ENCODE results near the gene SECISBP2L. TPM values are rescaled to one million over a fixed set of nuclear protein-coding genes. Genes with fewer than 3 reads are reported as not detected.

The SECISBP2L gene
- total and polyA plus RNA-seq, 9 of the 15 experiments (the other 6 are each of a cell fraction or from before 2014, with no cell fraction given) = 0.55 to 14.1 (median 10.4) TPM

GRCh38 chr15:49046220-49047102, at the start of gene SECISBP2L (continued):
- TF ChIP-seq, protein P1, sequence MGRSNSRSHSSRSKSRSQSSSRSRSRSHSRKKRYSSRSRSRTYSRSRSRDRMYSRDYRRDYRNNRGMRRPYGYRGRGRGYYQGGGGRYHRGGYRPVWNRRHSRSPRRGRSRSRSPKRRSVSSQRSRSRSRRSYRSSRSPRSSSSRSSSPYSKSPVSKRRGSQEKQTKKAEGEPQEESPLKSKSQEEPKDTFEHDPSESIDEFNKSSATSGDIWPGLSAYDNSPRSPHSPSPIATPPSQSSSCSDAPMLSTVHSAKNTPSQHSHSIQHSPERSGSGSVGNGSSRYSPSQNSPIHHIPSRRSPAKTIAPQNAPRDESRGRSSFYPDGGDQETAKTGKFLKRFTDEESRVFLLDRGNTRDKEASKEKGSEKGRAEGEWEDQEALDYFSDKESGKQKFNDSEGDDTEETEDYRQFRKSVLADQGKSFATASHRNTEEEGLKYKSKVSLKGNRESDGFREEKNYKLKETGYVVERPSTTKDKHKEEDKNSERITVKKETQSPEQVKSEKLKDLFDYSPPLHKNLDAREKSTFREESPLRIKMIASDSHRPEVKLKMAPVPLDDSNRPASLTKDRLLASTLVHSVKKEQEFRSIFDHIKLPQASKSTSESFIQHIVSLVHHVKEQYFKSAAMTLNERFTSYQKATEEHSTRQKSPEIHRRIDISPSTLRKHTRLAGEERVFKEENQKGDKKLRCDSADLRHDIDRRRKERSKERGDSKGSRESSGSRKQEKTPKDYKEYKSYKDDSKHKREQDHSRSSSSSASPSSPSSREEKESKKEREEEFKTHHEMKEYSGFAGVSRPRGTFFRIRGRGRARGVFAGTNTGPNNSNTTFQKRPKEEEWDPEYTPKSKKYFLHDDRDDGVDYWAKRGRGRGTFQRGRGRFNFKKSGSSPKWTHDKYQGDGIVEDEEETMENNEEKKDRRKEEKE (IDR thresholded peaks at IDR 0.05; ENCODE audit: borderline replicate concordance in 1 of 2, control insufficient read depth in 1 of 2, low read depth in 2 of 2, low read length in 1 of 2) = no peak
- TF ChIP-seq STAT5A (IDR thresholded peaks at IDR 0.05; ENCODE audit: borderline replicate concordance, low read length) = no peak; the same call in 1 of the 2 replicates
- peak; percentile 68 for TF ChIP-seq GABPA (tag; conservative IDR thresholded peaks at IDR 0.05; ENCODE audit: low read depth)
- no peak for TF ChIP-seq BRCA1 (IDR thresholded peaks at IDR 0.05)
- no peak for TF ChIP-seq BRCA1 (CRISPR knock-in tag; IDR thresholded peaks at IDR 0.05)
- no peak for TF ChIP-seq HNRNPH1 (optimal IDR thresholded peaks at IDR 0.05; ENCODE audit: low read depth, low read length)
- TF ChIP-seq SMAD1 (IDR thresholded peaks at IDR 0.05; ENCODE audit: low read depth, low read length, partially characterized antibody) = no peak
- no peak for TF ChIP-seq MYBL2 (IDR thresholded peaks at IDR 0.05; ENCODE audit: low read depth)
- no peak for TF ChIP-seq MYBL2 (CRISPR knock-in tag; IDR thresholded peaks at IDR 0.05; ENCODE audit: borderline replicate concordance)
- TF ChIP-seq, protein P2, sequence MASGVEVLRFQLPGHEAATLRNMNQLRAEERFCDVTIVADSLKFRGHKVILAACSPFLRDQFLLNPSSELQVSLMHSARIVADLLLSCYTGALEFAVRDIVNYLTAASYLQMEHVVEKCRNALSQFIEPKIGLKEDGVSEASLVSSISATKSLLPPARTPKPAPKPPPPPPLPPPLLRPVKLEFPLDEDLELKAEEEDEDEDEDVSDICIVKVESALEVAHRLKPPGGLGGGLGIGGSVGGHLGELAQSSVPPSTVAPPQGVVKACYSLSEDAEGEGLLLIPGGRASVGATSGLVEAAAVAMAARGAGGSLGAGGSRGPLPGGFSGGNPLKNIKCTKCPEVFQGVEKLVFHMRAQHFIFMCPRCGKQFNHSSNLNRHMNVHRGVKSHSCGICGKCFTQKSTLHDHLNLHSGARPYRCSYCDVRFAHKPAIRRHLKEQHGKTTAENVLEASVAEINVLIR (CRISPR knock-in tag; IDR thresholded peaks at IDR 0.05) = no peak
- TF ChIP-seq KDM2B (CRISPR knock-in tag; IDR thresholded peaks at IDR 0.05) = no peak
- no peak for TF ChIP-seq HNRNPL (IDR thresholded peaks at IDR 0.05; ENCODE audit: low read depth, low read length)
- peak; percentile 65 for TF ChIP-seq BCOR (IDR thresholded peaks at IDR 0.05)
- TF ChIP-seq ZFP30 (CRISPR knock-in tag; IDR thresholded peaks at IDR 0.05; ENCODE audit: borderline replicate concordance) = no peak
- peak; percentile 91 for TF ChIP-seq POLR2G (IDR thresholded peaks at IDR 0.05; ENCODE audit: low read depth, low read length)
- TF ChIP-seq TEAD2 (tag; IDR thresholded peaks at IDR 0.05) = no peak
- TF ChIP-seq ZSCAN32 (CRISPR knock-in tag; IDR thresholded peaks at IDR 0.05) = no peak
- peak; percentile 23 for TF ChIP-seq ZFP36 (IDR thresholded peaks at IDR 0.05; ENCODE audit: low read depth, low read length, partially characterized antibody)
- peak in 1 of 2 experiments; percentile 84; a peak in 2 of 4 replicates for TF ChIP-seq TRIM24 (IDR thresholded peaks at IDR 0.05)
- no peak for TF ChIP-seq RFX7 (CRISPR knock-in tag; IDR thresholded peaks at IDR 0.05)
- TF ChIP-seq TAF7 (tag; IDR thresholded peaks at IDR 0.05) = no peak
- no peak for TF ChIP-seq ZNF431 (CRISPR knock-in tag; IDR thresholded peaks at IDR 0.05)
- TF ChIP-seq, protein P3, sequence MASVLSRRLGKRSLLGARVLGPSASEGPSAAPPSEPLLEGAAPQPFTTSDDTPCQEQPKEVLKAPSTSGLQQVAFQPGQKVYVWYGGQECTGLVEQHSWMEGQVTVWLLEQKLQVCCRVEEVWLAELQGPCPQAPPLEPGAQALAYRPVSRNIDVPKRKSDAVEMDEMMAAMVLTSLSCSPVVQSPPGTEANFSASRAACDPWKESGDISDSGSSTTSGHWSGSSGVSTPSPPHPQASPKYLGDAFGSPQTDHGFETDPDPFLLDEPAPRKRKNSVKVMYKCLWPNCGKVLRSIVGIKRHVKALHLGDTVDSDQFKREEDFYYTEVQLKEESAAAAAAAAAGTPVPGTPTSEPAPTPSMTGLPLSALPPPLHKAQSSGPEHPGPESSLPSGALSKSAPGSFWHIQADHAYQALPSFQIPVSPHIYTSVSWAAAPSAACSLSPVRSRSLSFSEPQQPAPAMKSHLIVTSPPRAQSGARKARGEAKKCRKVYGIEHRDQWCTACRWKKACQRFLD (CRISPR knock-in tag; IDR thresholded peaks at IDR 0.05) = peak; percentile 87
